Neural cell (in vitro differentiated cells): ENCODE data around the gene WDR37.

Experiments used
- EZH2 ChIP-seq: fragments of 200-600, 300-800 bp; shearing (Covaris generic), sonication (generic); IDR thresholded peaks from 2 replicates; pipeline ENCODE4 v1.6.1; 2014; ENCODE audit warnings: antibody characterized with exemption, low read length, borderline replicate concordance, mild to moderate bottlenecking; ENCODE audit not compliant: insufficient read depth, poor library complexity, severe bottlenecking
- TAF1 ChIP-seq: IDR thresholded peaks from 2 replicates; pipeline ENCODE4 v1.6.1; 2012; ENCODE audit warnings: low read depth
- TF ChIP-seq, protein P1 (sequence below): fragments of 450-650 bp; IDR thresholded peaks from 2 replicates; pipeline ENCODE4 v1.5.1; 2014; ENCODE audit warnings: antibody characterized with exemption, mild to moderate bottlenecking, moderate library complexity; ENCODE audit not compliant: poor library complexity, severe bottlenecking

- TF ChIP-seq EZH2 (no peak), TAF1 (no peak)
- TF ChIP-seq, protein P1, sequence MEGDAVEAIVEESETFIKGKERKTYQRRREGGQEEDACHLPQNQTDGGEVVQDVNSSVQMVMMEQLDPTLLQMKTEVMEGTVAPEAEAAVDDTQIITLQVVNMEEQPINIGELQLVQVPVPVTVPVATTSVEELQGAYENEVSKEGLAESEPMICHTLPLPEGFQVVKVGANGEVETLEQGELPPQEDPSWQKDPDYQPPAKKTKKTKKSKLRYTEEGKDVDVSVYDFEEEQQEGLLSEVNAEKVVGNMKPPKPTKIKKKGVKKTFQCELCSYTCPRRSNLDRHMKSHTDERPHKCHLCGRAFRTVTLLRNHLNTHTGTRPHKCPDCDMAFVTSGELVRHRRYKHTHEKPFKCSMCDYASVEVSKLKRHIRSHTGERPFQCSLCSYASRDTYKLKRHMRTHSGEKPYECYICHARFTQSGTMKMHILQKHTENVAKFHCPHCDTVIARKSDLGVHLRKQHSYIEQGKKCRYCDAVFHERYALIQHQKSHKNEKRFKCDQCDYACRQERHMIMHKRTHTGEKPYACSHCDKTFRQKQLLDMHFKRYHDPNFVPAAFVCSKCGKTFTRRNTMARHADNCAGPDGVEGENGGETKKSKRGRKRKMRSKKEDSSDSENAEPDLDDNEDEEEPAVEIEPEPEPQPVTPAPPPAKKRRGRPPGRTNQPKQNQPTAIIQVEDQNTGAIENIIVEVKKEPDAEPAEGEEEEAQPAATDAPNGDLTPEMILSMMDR, result no peak
Observed at GRCh38 chr10:1116051-1116450, 59.9 kb downstream of the WDR37 start.
